Measurements from ENCODE around the gene GOLGA7B. TPM values are rescaled to one million over a fixed set of nuclear protein-coding genes. Genes with fewer than 3 reads are reported as not detected.

GOLGA7B gene
- polyA plus RNA-seq, 1 of the 3 experiments (the other 2 are of a cell fraction): 0.03 TPM

DNA sequence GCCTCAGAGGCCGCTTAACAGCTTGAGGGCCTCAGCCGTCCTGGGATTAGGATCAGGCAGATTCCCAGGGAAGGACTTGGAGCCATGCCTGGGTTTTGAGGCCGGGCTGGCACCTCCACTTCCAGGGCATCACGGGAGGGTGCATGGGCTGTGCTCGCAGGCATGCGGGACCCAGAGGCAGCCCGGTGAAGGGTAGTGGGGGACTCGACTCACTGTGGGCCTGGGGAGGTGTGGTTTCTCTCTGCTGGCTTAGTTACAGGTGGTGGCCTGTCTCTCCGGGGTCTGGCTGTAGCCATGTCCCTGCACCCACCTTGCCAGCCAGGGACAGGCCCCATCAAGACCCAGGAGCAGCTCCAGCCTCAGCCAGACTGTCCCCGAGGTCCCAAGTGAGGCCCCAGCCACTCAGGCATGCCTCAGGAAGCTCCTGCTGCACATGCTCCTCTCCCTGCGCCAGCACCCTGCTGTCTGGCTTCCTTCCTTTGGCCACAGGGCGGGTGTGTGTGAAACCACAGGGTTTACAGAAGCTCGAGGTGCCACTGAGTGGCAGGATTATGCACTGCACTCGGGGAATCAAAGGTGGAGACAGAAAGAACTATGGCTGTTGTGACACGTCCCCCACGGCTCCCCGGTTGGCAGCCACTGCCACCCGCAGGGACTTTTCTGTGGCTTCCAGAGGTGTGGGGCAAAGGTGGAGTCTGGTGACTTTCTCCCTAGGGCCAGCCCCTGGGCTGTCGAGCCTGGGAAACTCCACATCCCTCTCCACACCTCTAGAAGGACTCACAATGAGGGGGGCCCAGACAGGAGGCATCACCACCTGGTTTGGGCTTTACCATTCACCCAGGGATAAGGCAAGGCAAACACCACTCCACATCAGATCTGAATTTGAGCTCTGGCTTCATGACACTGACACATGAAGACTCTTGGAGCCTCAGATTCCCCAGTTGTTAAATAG is 19.7 kb downstream of the GOLGA7B start:
- CTCF ChIA-PET: interaction anchor here (0.6 to 9.1 kb wide), 48 partner anchors 9 to 259 kb away, joined by 3 to 277 read pairs (median 6); partner anchors contain the start of genes AVPI1 and GOLGA7B
- H3K9me2 ChIP-seq: no peaks in the 10 kb centered on the region
- H3K4me1 ChIP-seq (ENCODE audit: control insufficient read depth in 1 of 2, insufficient read depth in 2 of 2, low read depth in 1 of 2, low read length in 1 of 2): peaks cover 0 to 15% of the 10 kb centered on the region in 2 experiments; a peak in 2 of 4 replicates
- TF ChIP-seq NRF1 (IDR thresholded peaks at IDR 0.05; ENCODE audit: low read depth, low read length) (peak; percentile 55), RFX5 (IDR thresholded peaks at IDR 0.05; ENCODE audit: low read length) (0 out of 2 replicates have a peak, but pooled peaks have one; percentile 18), RAD21 (IDR thresholded peaks at IDR 0.05; ENCODE audit: low read length) (peak; percentile 98), SMC3 (IDR thresholded peaks at IDR 0.05; ENCODE audit: low read depth, low read length) (peak; percentile 92), MXI1 (IDR thresholded peaks at IDR 0.05; ENCODE audit: low read depth, low read length) (peak; percentile 91)
- TF ChIP-seq, protein P1, sequence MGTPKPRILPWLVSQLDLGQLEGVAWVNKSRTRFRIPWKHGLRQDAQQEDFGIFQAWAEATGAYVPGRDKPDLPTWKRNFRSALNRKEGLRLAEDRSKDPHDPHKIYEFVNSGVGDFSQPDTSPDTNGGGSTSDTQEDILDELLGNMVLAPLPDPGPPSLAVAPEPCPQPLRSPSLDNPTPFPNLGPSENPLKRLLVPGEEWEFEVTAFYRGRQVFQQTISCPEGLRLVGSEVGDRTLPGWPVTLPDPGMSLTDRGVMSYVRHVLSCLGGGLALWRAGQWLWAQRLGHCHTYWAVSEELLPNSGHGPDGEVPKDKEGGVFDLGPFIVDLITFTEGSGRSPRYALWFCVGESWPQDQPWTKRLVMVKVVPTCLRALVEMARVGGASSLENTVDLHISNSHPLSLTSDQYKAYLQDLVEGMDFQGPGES (IDR thresholded peaks at IDR 0.05; ENCODE audit: low read depth, low read length): no peak
- TF ChIP-seq, protein P2, sequence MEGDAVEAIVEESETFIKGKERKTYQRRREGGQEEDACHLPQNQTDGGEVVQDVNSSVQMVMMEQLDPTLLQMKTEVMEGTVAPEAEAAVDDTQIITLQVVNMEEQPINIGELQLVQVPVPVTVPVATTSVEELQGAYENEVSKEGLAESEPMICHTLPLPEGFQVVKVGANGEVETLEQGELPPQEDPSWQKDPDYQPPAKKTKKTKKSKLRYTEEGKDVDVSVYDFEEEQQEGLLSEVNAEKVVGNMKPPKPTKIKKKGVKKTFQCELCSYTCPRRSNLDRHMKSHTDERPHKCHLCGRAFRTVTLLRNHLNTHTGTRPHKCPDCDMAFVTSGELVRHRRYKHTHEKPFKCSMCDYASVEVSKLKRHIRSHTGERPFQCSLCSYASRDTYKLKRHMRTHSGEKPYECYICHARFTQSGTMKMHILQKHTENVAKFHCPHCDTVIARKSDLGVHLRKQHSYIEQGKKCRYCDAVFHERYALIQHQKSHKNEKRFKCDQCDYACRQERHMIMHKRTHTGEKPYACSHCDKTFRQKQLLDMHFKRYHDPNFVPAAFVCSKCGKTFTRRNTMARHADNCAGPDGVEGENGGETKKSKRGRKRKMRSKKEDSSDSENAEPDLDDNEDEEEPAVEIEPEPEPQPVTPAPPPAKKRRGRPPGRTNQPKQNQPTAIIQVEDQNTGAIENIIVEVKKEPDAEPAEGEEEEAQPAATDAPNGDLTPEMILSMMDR (IDR thresholded peaks at IDR 0.05): peak; percentile 72
- TF ChIP-seq, protein P3, sequence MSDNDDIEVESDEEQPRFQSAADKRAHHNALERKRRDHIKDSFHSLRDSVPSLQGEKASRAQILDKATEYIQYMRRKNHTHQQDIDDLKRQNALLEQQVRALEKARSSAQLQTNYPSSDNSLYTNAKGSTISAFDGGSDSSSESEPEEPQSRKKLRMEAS (IDR thresholded peaks at IDR 0.05; ENCODE audit: low read depth): no peak
- H3F3A ChIP-seq (replicated peaks; ENCODE audit: insufficient read depth): no peaks in the 10 kb centered on the region
- no peak overlapping the region for H3K9ac ChIP-seq
- DNase-seq: peak; percentile 93
- WGBS (ENCODE audit: low lambda C conversion rate): 18% methylated on average over 15 of the region's 19 CpGs
- no peak overlapping the region for H3K4me2 ChIP-seq
- no peaks in the 10 kb centered on the region for H3K9me3 ChIP-seq
- H4K20me1 ChIP-seq (ENCODE audit: insufficient read depth): no peaks in the 10 kb centered on the region
- POLR2A ChIA-PET: interaction anchor here (0.6 to 1.0 kb wide), 7 partner anchors 8 to 106 kb away, joined by 3 to 6 read pairs (median 3); partner anchors contain the start of gene GOLGA7B
- H3K27me3 ChIP-seq (ENCODE audit: insufficient read depth): peaks cover 18% of the 10 kb centered on the region; the same call in 1 of the 2 replicates
- H3K79me2 ChIP-seq (ENCODE audit: insufficient read depth): no peaks in the 10 kb centered on the region
- H3K36me3 ChIP-seq (replicated peaks in 1 of 2; ENCODE audit: control insufficient read depth in 1 of 2, insufficient read depth in 2 of 2, low read length in 1 of 2): no peaks in the 10 kb centered on the region
- no peak overlapping the region for H3K4me3 ChIP-seq (ENCODE audit: low read depth in 2 of 2, low read length in 1 of 2)
- 0 out of 2 replicates have a peak overlapping the region, but pooled peaks have one; percentile 41 for H2AFZ ChIP-seq (ENCODE audit: low read depth)
- peak overlapping the region in 1 of 2 experiments; percentile 80; a peak in 2 of 4 replicates for H3K27ac ChIP-seq (ENCODE audit: low read depth in 2 of 2, low read length in 1 of 2)

DNA sequence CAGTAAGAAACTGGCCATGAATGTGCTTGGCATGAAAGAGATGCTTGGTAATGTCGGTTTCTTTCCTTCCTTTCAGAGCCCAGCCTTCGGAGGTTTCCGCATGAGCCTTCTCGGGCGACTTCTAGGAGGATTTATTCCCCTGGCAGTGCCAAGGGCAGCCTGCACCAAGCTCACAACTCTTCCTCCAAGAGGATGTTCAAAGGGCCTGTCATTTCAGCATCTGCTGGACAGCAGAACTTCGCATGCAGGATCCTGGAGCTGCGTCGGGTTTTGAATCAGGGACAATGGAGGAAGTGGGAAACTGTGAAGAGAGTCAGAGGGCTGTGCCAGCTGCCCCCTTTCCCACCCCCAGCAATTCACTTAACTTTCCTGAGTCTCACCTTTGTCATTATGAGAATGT is 21.3 kb downstream of the GOLGA7B start:
- Histone ChIP-seq H3K4me2 (no peak overlapping the region), H3K9me2 (no peaks in the 10 kb centered on the region), H3F3A (replicated peaks; ENCODE audit: insufficient read depth) (no peaks in the 10 kb centered on the region), H3K27me3 (ENCODE audit: insufficient read depth) (peaks cover 18% of the 10 kb centered on the region; the same call in 1 of the 2 replicates), H3K27ac (ENCODE audit: low read depth in 2 of 2, low read length in 1 of 2) (no peak overlapping the region), H2AFZ (ENCODE audit: low read depth) (no peak overlapping the region), H3K4me3 (ENCODE audit: low read depth in 2 of 2, low read length in 1 of 2) (no peak overlapping the region), H3K9ac (no peak overlapping the region), H4K20me1 (ENCODE audit: insufficient read depth) (no peaks in the 10 kb centered on the region), H3K79me2 (ENCODE audit: insufficient read depth) (no peaks in the 10 kb centered on the region), H3K9me3 (no peaks in the 10 kb centered on the region), H3K36me3 (replicated peaks in 1 of 2; ENCODE audit: control insufficient read depth in 1 of 2, insufficient read depth in 2 of 2, low read length in 1 of 2) (no peaks in the 10 kb centered on the region), H3K4me1 (ENCODE audit: control insufficient read depth in 1 of 2, insufficient read depth in 2 of 2, low read depth in 1 of 2, low read length in 1 of 2) (peaks cover 0 to 20% of the 10 kb centered on the region in 2 experiments; a peak in 2 of 4 replicates)
- no peak for DNase-seq
- CTCF ChIA-PET: interaction anchor here (1.4 to 9.1 kb wide), 13 partner anchors 10 to 119 kb away, joined by 3 to 277 read pairs (median 22); partner anchors contain the start of gene GOLGA7B
- 93% methylated on average over 8 of the region's 8 CpGs for WGBS (ENCODE audit: low lambda C conversion rate)
- POLR2A ChIA-PET: interaction anchor here (0.8 kb wide), 1 partner anchor 108 kb away, joined by 3 read pairs; no protein-coding TSS in a partner anchor
- TF ChIP-seq EP300 (IDR thresholded peaks at IDR 0.05; ENCODE audit: borderline replicate concordance in 1 of 2, low read depth in 1 of 2, low read length in 1 of 2) (no peak), SIN3A (IDR thresholded peaks at IDR 0.05; ENCODE audit: borderline replicate concordance, low read depth, low read length) (no peak), JUND (IDR thresholded peaks at IDR 0.05) (no peak), RFX5 (IDR thresholded peaks at IDR 0.05; ENCODE audit: low read length) (no peak), POLR2AphosphoS5 (IDR thresholded peaks at IDR 0.05; ENCODE audit: low read depth, low read length) (no peak)
- TF ChIP-seq, protein P4, sequence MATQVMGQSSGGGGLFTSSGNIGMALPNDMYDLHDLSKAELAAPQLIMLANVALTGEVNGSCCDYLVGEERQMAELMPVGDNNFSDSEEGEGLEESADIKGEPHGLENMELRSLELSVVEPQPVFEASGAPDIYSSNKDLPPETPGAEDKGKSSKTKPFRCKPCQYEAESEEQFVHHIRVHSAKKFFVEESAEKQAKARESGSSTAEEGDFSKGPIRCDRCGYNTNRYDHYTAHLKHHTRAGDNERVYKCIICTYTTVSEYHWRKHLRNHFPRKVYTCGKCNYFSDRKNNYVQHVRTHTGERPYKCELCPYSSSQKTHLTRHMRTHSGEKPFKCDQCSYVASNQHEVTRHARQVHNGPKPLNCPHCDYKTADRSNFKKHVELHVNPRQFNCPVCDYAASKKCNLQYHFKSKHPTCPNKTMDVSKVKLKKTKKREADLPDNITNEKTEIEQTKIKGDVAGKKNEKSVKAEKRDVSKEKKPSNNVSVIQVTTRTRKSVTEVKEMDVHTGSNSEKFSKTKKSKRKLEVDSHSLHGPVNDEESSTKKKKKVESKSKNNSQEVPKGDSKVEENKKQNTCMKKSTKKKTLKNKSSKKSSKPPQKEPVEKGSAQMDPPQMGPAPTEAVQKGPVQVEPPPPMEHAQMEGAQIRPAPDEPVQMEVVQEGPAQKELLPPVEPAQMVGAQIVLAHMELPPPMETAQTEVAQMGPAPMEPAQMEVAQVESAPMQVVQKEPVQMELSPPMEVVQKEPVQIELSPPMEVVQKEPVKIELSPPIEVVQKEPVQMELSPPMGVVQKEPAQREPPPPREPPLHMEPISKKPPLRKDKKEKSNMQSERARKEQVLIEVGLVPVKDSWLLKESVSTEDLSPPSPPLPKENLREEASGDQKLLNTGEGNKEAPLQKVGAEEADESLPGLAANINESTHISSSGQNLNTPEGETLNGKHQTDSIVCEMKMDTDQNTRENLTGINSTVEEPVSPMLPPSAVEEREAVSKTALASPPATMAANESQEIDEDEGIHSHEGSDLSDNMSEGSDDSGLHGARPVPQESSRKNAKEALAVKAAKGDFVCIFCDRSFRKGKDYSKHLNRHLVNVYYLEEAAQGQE (IDR thresholded peaks at IDR 0.05; ENCODE audit: low read depth, low read length): no peak
- TF ChIP-seq, protein P2 (IDR thresholded peaks at IDR 0.05): no peak

Data from SK-N-SH (cell line).